HL-60 (cell line): ENCODE measurements around the gene ZMIZ1.

Source experiments
- DNase-seq, 2 experiments: peaks; one replicate each; pipeline ENCODE4 v3.0.0-alpha.2; 2010 to 2020; ENCODE audit warnings: low read depth in 1 of 2, low spot score in 1 of 2
- H3K27ac ChIP-seq: fragments of 250-450 bp; sonication (Bioruptor Pico); replicated peaks from 2 replicates; pipeline ENCODE4 v1.5.1; 2020; ENCODE audit warnings: mild to moderate bottlenecking, moderate library complexity
- H3K27me3 ChIP-seq: fragments of 250-450 bp; sonication (Bioruptor Pico); 2 replicates; pipeline ENCODE4 v1.5.1; 2021; ENCODE audit warnings: mild to moderate bottlenecking, moderate library complexity; ENCODE audit not compliant: insufficient read depth, poor library complexity, severe bottlenecking
- H3K4me3 ChIP-seq: replicated peaks from 2 replicates; pipeline ENCODE4 v1.5.1; 2011; ENCODE audit warnings: mild to moderate bottlenecking, control low read depth, low read length; ENCODE audit not compliant: insufficient read depth
- CTCF ChIP-seq: IDR thresholded peaks from one replicate; pipeline ENCODE4 v1.5.1; 2011; ENCODE audit warnings: low read length, control low read depth, inconsistent platforms; ENCODE audit not compliant: insufficient read depth
- GABPA ChIP-seq: IDR thresholded peaks from 2 replicates; pipeline ENCODE4 v1.6.1; 2012; ENCODE audit warnings: low read depth
- POLR2AphosphoS5 ChIP-seq: IDR thresholded peaks from 2 replicates; pipeline ENCODE4 v1.6.1; 2012; ENCODE audit warnings: low read depth
- REST ChIP-seq: IDR thresholded peaks from 2 replicates; pipeline ENCODE4 v1.6.1; 2012; ENCODE audit warnings: low read depth; ENCODE audit not compliant: insufficient replicate concordance
- SPI1 ChIP-seq: IDR thresholded peaks from 2 replicates; pipeline ENCODE4 v1.6.1; 2012; ENCODE audit warnings: low read depth, mild to moderate bottlenecking, borderline replicate concordance

Gene ZMIZ1

GRCh38 chr10:79340646-79341244 is 272.0 kb downstream of the ZMIZ1 start:
- DNase-seq = no peak
- H3K27me3 ChIP-seq = no peaks in the 10 kb centered on the region
- no peak overlapping the region for H3K4me3 ChIP-seq
- TF ChIP-seq REST = no peak
- no peak for TF ChIP-seq CTCF
- TF ChIP-seq GABPA = no peak
- no peak for TF ChIP-seq POLR2AphosphoS5
- no peak for TF ChIP-seq SPI1
- H3K27ac ChIP-seq = no peak overlapping the region

- H3K27me3 ChIP-seq = no peaks in the 10 kb centered on the region
- TF ChIP-seq SPI1 (no peak), REST (no peak), POLR2AphosphoS5 (no peak), GABPA (no peak), CTCF (no peak)
- no peak overlapping the region for H3K4me3 ChIP-seq
- no peak for DNase-seq
- H3K27ac ChIP-seq = no peak overlapping the region
Observed at GRCh38 chr10:79342295-79342761, 273.6 kb downstream of the ZMIZ1 start.

- TF ChIP-seq GABPA (no peak), CTCF (no peak), REST (no peak), SPI1 (no peak), POLR2AphosphoS5 (no peak)
- no peak for DNase-seq
- Histone ChIP-seq H3K4me3 (no peak overlapping the region), H3K27me3 (no peaks in the 10 kb centered on the region), H3K27ac (no peak overlapping the region)
Observed at GRCh38 chr10:79342811-79343561, 274.2 kb downstream of the ZMIZ1 start.
